Measurements from ENCODE around the gene SARDH. TPM values are rescaled to one million over a fixed set of nuclear protein-coding genes. Genes with fewer than 3 reads are reported as not detected.

Gene SARDH
- total and polyA plus RNA-seq, 9 donors = 2.5 to 10.0 (median 3.3) TPM

DNA sequence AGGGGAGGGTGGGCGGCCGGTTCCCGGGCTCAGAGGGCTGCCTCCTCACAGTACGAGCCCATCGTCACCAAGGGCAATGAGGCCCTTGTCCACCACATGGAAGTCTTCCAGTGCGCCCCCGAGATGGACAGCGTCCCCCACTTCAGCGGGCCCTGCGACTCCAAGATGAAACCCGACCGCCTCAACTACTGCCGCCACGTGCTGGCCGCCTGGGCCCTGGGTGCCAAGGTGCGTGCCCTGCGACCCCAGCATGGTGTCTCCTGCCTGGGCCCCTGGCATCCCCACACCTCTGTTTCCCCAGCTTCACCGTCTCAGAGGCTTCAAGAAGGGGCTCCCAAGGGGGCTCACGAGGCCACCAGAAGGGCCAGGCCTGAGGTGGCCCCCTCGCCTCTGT is 94.8 kb downstream of the SARDH start:
- Histone ChIP-seq H3K36me3 (no peaks in the 10 kb centered on the region), H3K27ac (no peak overlapping the region), H3K4me3 (no peak overlapping the region), H3K9me3 (no peaks in the 10 kb centered on the region), H3K4me1 (ENCODE audit: insufficient read depth) (no peaks in the 10 kb centered on the region), H3K27me3 (no peaks in the 10 kb centered on the region)
- no peak for DNase-seq
- intact Hi-C loops (cut with DNase I) = no loop called here
- WGBS, 3 donors = 90 to 96% (median 94%) methylated on average over 20 of the region's 20 CpGs
- TF ChIP-seq EP300 (IDR thresholded peaks at IDR 0.05) = no peak
- TF ChIP-seq CTCF (IDR thresholded peaks at IDR 0.05) = no peak
- TF ChIP-seq POLR2A (IDR thresholded peaks at IDR 0.05) = no peak

- Histone ChIP-seq H3K4me3 (no peak overlapping the region), H3K36me3 (no peaks in the 10 kb centered on the region), H3K27me3 (no peaks in the 10 kb centered on the region), H3K9me3 (no peaks in the 10 kb centered on the region), H3K27ac (no peak overlapping the region), H3K4me1 (ENCODE audit: insufficient read depth) (no peaks in the 10 kb centered on the region)
- intact Hi-C loops (cut with DNase I) = no loop called here
- WGBS, 3 donors = 72 to 86% (median 83%) methylated on average over 16 of the region's 16 CpGs
- TF ChIP-seq EP300 (IDR thresholded peaks at IDR 0.05) = no peak
- no peak for TF ChIP-seq POLR2A (IDR thresholded peaks at IDR 0.05)
- TF ChIP-seq CTCF (IDR thresholded peaks at IDR 0.05) = no peak
- DNase-seq = no peak
Measured at GRCh38 chr9:133642708-133643361, 95.3 kb downstream of the SARDH start.

- Histone ChIP-seq H3K4me3 (no peak overlapping the region), H3K4me1 (ENCODE audit: insufficient read depth) (no peaks in the 10 kb centered on the region), H3K36me3 (no peaks in the 10 kb centered on the region), H3K27ac (no peak overlapping the region), H3K9me3 (no peaks in the 10 kb centered on the region), H3K27me3 (no peaks in the 10 kb centered on the region)
- 89 to 92% (median 89%) methylated on average over 19 to 25 of the region's 25 CpGs for WGBS, 3 donors
- DNase-seq = no peak
- TF ChIP-seq POLR2A (IDR thresholded peaks at IDR 0.05) = no peak
- TF ChIP-seq CTCF (IDR thresholded peaks at IDR 0.05) = no peak
- TF ChIP-seq EP300 (IDR thresholded peaks at IDR 0.05) = no peak
- intact Hi-C loops (cut with DNase I) = no loop called here
Measured at GRCh38 chr9:133641861-133642595, 96.1 kb downstream of the SARDH start.

DNA sequence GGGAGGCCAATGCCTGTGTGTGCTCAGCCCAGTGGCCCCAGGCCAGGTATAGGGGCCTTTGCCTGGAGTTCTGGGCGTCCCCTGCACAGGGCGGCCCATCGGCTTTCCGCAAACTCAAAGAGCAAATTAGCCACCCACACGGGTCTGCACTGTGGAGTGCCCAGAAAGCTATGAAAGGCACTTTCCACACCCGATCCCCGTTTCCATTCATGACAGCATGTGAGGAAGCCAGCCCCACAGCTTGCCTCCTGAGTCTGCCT is 96.8 kb downstream of the SARDH start:
- H3K27ac ChIP-seq = no peak overlapping the region
- no peak for DNase-seq
- no peak overlapping the region for H3K4me3 ChIP-seq
- H3K36me3 ChIP-seq = no peaks in the 10 kb centered on the region
- TF ChIP-seq POLR2A (IDR thresholded peaks at IDR 0.05) (no peak), CTCF (IDR thresholded peaks at IDR 0.05) (no peak), EP300 (IDR thresholded peaks at IDR 0.05) (no peak)
- intact Hi-C loops (cut with DNase I) = no loop called here
- no peaks in the 10 kb centered on the region for H3K27me3 ChIP-seq
- no peaks in the 10 kb centered on the region for H3K9me3 ChIP-seq
- 91% methylated on average over 7 of the region's 7 CpGs for WGBS, 3 donors
- no peaks in the 10 kb centered on the region for H3K4me1 ChIP-seq (ENCODE audit: insufficient read depth)
